Mucosa of rectum (tissue), 2 donors: ENCODE measurements around the gene LLPH.
"Not testable (repeated sequence)": the region's sequence is repeated elsewhere in the genome, so short reads cannot be mapped to it uniquely, and the experiment has no call there.

ENCODE experiments used
- H3K27ac ChIP-seq, 2 donors: one replicate each; pipeline ENCODE4 v1.7.0; 2013; ENCODE audit warnings: inconsistent platforms in 2 of 2, low read depth in 2 of 2, low read length in 2 of 2
- H3K27me3 ChIP-seq, 2 donors: one replicate each; pipeline ENCODE4 v1.7.0; 2013; ENCODE audit warnings: low read length in 2 of 2; ENCODE audit not compliant: control insufficient read depth in 2 of 2, insufficient read depth in 2 of 2
- H3K36me3 ChIP-seq, 2 donors: one replicate each; pipeline ENCODE4 v1.7.0; 2013; ENCODE audit warnings: low read length in 2 of 2; ENCODE audit not compliant: control insufficient read depth in 2 of 2, insufficient read depth in 2 of 2
- H3K4me1 ChIP-seq, 2 donors: one replicate each; pipeline ENCODE4 v1.7.0; 2013; ENCODE audit warnings: low read length in 2 of 2, mild to moderate bottlenecking in 1 of 2; ENCODE audit not compliant: control insufficient read depth in 2 of 2, insufficient read depth in 2 of 2
- H3K4me3 ChIP-seq, 2 donors: one replicate each; pipeline ENCODE4 v1.7.0; 2013; ENCODE audit warnings: low read length in 2 of 2
- H3K9ac ChIP-seq, 2 donors: one replicate each; pipeline ENCODE4 v1.7.0; 2013; ENCODE audit warnings: low read length in 2 of 2, low read depth in 1 of 2, mild to moderate bottlenecking in 1 of 2
- H3K9me3 ChIP-seq, 2 donors: one replicate each; pipeline ENCODE4 v1.7.0; 2013; ENCODE audit warnings: low read length in 2 of 2; ENCODE audit not compliant: control insufficient read depth in 2 of 2
- donor health status: healthy.
- donor health status: Normal muscosa, but diverticular disease.

Gene LLPH

DNA sequence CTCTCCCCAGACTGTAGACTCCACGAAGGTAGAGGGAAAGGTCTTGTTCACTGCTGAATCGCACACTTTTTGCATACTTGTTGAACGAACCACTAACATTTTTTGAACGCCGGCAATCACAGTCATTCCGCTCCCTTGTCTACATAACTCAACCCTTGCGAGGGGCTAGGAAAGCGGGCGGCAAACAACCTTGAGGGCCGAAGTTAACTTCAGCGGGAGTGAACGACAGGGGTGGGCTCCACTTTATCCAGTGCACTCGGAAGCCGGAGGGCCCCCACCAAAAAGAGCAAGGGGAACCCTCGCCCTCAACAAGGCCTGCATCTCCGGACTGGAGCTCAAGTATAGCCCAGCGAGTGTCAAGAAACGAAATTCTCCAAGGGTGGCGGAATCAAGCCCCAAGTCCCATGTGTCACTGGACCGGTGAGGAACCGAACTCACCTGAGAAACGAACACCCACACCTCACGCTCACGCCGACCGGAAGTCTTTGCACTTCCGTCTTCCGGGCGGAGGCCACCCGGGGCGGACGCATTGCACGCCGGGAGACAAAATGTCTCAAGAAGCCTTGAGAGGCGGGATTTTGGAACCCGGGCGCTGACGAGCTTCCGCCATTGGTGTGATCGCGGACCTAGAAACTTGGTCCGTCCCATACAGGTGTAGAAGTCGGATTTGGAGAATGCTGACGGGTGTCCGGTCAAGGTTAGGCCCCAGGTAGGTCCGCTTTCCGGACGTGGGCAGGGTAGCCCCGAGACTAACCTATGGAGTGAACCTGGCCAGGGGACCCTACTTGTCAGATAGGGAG lies at the start of gene LLPH:
Gene LLPH, minus strand, starts transcription at position 484 of the 800 bp plus-strand sequence. CDS start 1,644 bp downstream, outside the sequence.
- Histone ChIP-seq H3K9ac (peak within 1 kb of the TSS; percentile 82 to 89), H3K4me1 (peaks cover 3 to 11% of the 10 kb centered on the region in 2 donors), H3K27me3 (no peaks in the 10 kb centered on the region), H3K4me3 (peak within 1 kb of the TSS; percentile 96 to 99), H3K36me3 (peaks cover 10 to 17% of the 10 kb centered on the region in 2 donors), H3K9me3 (no peaks in the 10 kb centered on the region), H3K27ac (peak within 1 kb of the TSS; percentile 85 to 87)

GRCh38 chr12:66176105-66176900 lies 45.8 kb upstream of the LLPH start:
- Histone ChIP-seq H3K36me3 (no peaks in the 10 kb centered on the region), H3K9ac (no peak overlapping the region), H3K4me3 (no peak overlapping the region), H3K27ac (no peak overlapping the region), H3K4me1 (no peaks in the 10 kb centered on the region), H3K27me3 (no peaks in the 10 kb centered on the region), H3K9me3 (no peaks in the 10 kb centered on the region)

DNA sequence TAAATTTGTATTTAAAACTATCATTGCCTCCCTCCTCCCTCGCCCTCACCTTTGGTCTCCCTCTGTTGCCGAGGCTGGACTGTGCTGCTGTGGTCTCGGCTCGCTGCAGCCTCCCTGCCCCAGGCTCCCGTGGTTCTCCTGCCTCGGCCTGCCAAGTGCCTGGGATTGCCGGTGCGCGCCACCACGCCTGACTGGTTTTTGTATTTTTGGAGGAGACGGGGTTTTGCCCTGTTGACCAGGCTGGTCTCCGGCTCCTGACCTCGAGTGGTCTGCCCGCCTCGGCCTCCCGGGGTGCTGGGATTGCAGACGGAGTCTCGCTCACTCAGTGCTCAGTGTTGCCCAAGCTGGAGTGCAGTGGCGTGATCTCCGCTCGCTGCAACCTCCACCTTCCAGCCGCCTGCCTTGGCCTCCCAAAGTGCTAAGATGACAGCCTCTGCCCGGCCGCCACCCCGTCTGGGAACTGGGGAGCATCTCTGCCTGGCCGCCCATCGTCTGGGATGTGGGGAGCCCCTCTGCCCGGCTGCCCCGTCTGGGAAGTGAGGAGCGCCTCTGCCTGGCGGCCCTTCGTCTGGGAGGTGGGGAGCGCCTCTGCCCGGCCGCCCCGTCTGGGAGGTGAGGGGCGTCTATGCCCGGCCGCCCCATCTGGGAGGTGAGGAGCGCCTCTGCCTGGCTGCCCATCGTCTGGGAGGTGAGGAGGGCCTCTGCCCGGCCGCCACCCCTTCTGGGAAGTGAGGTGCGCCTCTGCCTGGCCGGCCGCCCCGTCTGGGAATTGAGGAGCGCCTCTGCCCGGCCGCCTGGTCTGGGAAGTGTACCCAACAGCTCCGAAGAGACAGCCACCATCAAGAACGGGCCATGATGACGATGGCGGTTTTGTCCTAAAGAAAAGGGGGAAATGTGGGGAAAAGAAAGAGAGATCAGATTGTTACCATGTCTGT lies 44.1 kb upstream of the LLPH start:
- H3K27me3 ChIP-seq, H3K9me3 ChIP-seq, H3K4me3 ChIP-seq, H3K27ac ChIP-seq, H3K4me1 ChIP-seq, H3K36me3 ChIP-seq, H3K9ac ChIP-seq: not testable (repeated sequence)

DNA sequence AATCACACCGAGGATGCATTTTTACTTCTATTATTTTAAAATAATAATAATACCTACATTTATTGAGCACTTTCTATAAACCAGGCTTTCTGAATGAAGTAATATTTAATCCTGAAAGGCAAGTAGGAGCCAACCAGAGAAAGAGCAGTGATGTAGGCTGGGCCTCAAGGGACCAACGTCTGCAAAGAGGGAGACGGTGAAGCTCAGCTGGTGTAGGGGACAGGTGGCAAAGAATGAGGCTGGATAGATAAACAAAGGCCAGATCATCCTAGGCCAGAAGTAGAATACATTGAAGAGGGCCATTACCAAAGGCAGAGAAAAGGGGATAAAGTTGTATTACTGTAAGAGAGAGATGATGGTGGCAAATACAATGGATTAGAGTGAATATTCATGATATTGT lies 40.1 kb upstream of the LLPH start:
- Histone ChIP-seq H3K4me1 (peaks cover 6 to 7% of the 10 kb centered on the region in 2 donors), H3K9me3 (no peaks in the 10 kb centered on the region), H3K36me3 (peaks cover 0 to 4% of the 10 kb centered on the region in 2 donors), H3K9ac (peak overlapping the region in 1 of 2 donors; percentile 97), H3K4me3 (peak overlapping the region; percentile 86 to 99), H3K27me3 (no peaks in the 10 kb centered on the region), H3K27ac (no peak overlapping the region)

- H3K36me3 ChIP-seq, result peaks cover 0 to 4% of the 10 kb centered on the region in 2 donors
- peak within 1 kb of the TSS; percentile 99 to 100 for H3K27ac ChIP-seq
- H3K9me3 ChIP-seq, result no peaks in the 10 kb centered on the region
- peaks cover 6 to 7% of the 10 kb centered on the region in 2 donors for H3K4me1 ChIP-seq
- no peaks in the 10 kb centered on the region for H3K27me3 ChIP-seq
- H3K4me3 ChIP-seq, result peak within 1 kb of the TSS; percentile 86 to 99
- peak within 1 kb of the TSS; percentile 97 to 98 for H3K9ac ChIP-seq
Measured at GRCh38 chr12:66169221-66170170, 38.9 kb upstream of the LLPH start, which contains the start of gene TMBIM4. TMBIM4 (minus strand) TSS chr12:66169996; CDS start chr12:66169951, 45 bp downstream.

DNA sequence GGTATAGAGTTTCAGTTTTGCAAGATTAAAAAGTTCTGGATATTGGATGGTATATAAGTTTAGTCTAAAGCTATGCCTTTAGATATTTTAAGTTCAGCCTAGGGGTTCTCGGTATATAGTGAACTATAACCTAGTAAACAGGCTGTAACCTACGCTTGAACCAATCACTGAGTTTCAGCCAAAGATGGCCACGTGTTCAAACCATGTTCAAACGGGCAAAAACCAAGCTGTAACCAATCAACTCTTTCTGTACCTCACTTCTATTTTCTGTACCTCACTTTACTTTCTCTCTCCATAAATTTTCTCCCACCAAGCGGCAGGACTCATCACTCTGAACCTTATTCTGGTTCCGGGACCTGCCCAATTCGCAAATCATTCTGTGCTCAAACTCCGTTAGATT lies 37.9 kb upstream of the LLPH start:
- Histone ChIP-seq H3K27me3 (no peaks in the 10 kb centered on the region), H3K9ac (peak overlapping the region in 1 of 2 donors; percentile 98), H3K4me3 (peak overlapping the region; percentile 36 to 99), H3K9me3 (no peaks in the 10 kb centered on the region), H3K27ac (peak overlapping the region; percentile 99 to 100), H3K36me3 (peaks cover 0 to 4% of the 10 kb centered on the region in 2 donors), H3K4me1 (peaks cover 6 to 7% of the 10 kb centered on the region in 2 donors)

DNA sequence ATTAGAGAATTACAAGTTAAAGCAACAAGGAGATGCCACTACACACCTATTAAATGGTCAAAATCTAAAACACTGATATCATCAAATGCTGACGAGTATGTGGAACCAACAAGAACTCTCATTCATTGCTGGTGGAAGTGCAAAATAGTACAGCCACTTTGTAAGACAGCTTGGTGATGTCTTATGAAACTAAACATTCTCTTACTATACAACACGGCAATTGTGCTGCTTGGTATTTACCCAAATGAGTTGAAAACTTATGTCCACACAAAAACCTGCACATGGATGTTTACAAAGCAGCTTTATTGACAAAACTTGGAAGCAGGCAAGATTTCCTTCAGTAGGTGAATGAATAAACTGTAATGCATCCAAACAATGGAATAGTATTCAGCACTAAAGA lies 36.0 kb upstream of the LLPH start:
- peaks cover 6 to 7% of the 10 kb centered on the region in 2 donors for H3K4me1 ChIP-seq
- peaks cover 0 to 4% of the 10 kb centered on the region in 2 donors for H3K36me3 ChIP-seq
- no peaks in the 10 kb centered on the region for H3K27me3 ChIP-seq
- no peak overlapping the region for H3K4me3 ChIP-seq
- no peaks in the 10 kb centered on the region for H3K9me3 ChIP-seq
- H3K9ac ChIP-seq, result no peak overlapping the region
- no peak overlapping the region for H3K27ac ChIP-seq

DNA sequence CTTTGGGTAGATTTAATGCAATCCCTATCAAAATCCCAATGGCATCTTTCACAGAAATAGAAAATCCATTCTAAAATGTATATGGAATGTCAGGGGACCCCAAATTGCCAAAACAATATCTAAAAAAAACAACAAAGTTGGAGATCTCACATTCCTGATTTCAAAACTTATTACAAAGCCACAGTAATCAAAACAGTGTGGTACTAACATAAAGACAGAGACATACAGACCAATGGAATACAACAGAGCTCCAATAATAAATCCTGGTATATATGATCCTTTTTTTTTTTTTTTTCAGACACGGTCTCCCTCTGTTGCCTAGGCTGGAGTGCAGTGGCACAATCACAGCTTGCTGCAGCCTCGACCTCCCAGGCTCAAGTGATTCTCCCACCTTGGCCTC lies 34.6 kb upstream of the LLPH start:
- H3K36me3 ChIP-seq, result peaks cover 0 to 5% of the 10 kb centered on the region in 2 donors
- no peaks in the 10 kb centered on the region for H3K9me3 ChIP-seq
- H3K9ac ChIP-seq, result no peak overlapping the region
- peaks cover 6 to 7% of the 10 kb centered on the region in 2 donors for H3K4me1 ChIP-seq
- H3K27me3 ChIP-seq, result no peaks in the 10 kb centered on the region
- no peak overlapping the region for H3K27ac ChIP-seq
- H3K4me3 ChIP-seq, result no peak overlapping the region

- no peak overlapping the region for H3K4me3 ChIP-seq
- no peak overlapping the region for H3K27ac ChIP-seq
- H3K4me1 ChIP-seq, result peaks cover 6 to 7% of the 10 kb centered on the region in 2 donors
- peaks cover 0 to 11% of the 10 kb centered on the region in 2 donors for H3K36me3 ChIP-seq
- H3K9ac ChIP-seq, result no peak overlapping the region
- no peaks in the 10 kb centered on the region for H3K27me3 ChIP-seq
- no peaks in the 10 kb centered on the region for H3K9me3 ChIP-seq
Measured at GRCh38 chr12:66164349-66164821, 33.8 kb upstream of the LLPH start.
